Mucosa of descending colon (tissue), 3 donors: ENCODE data around the gene ACAD11. TPM values are rescaled to one million over a fixed set of nuclear protein-coding genes. Genes with fewer than 3 reads are reported as not detected.

Experiments used
- ATAC-seq: fragments of 200-7000 bp; cut with Tn5 transposase; one replicate; pipeline ENCODE4 v1.9.1; 2020; ENCODE audit warnings: mild to moderate bottlenecking, moderate library complexity
- DNase-seq, 3 donors: peaks; one replicate each; pipeline ENCODE4 v3.0.0-alpha.2; 2020
- H3K36me3 ChIP-seq: fragments of 200-600 bp; one replicate; pipeline ENCODE4 v1.8.0; 2021; ENCODE audit warnings: low read depth, mild to moderate bottlenecking
- H3K4me1 ChIP-seq: fragments of 200-600 bp; one replicate; pipeline ENCODE4 v1.8.0; 2021; ENCODE audit warnings: low read depth, mild to moderate bottlenecking
- H3K4me3 ChIP-seq: fragments of 200-600 bp; one replicate; pipeline ENCODE4 v1.8.0; 2021; ENCODE audit warnings: mild to moderate bottlenecking
- H3K9me3 ChIP-seq: fragments of 200-600 bp; one replicate; pipeline ENCODE4 v1.8.0; 2021; ENCODE audit warnings: mild to moderate bottlenecking
- CTCF ChIP-seq: fragments of 200-600 bp; IDR thresholded peaks from one replicate; pipeline ENCODE4 v1.8.0; 2022; ENCODE audit warnings: antibody characterized with exemption, mild to moderate bottlenecking
- intact Hi-C, 2 donors: fragments of 100-400 bp; cut with DNase I in 1 of 2; cut with micrococcal nuclease in 1 of 2; formaldehyde crosslinking; loops; one replicate each; pipeline versions ENCODE4 v1.11.0 to v1.11.1; 2022; cut with DNase I, micrococcal nuclease
- total RNA-seq, 3 donors: library from RNA; stranded (reverse); fragmentation: NEBNext Ultra II Directional in 2 of 3; extraction: Animal tissue kit (Norgen Biotek cat#: 25700) in 2 of 3; gene quantifications; one replicate each; pipeline versions ENCODE4 v1.2.1 to v1.2.4, GENCODE V29; 2021 to 2023
- donor health status: DM: no; HTN: no; CAD: no; lungs with moderate emphysema.
- donor health status: DM: no; HTN: no; CAD: no.
- donor health status: DM: no; HTN: yes; CAD: no.

ACAD11 gene
- total RNA-seq, 3 donors from 2014 or later, result 7.2 to 19.8 (median 7.4) TPM

GRCh38 chr3:132657869-132658747 is 1.5 kb downstream of the ACAD11 start:
- no peak overlapping the region for H3K4me3 ChIP-seq
- H3K36me3 ChIP-seq, result no peaks in the 10 kb centered on the region
- peaks cover 13% of the 10 kb centered on the region for H3K4me1 ChIP-seq
- ATAC-seq, result no peak
- TF ChIP-seq CTCF, result no peak
- intact Hi-C loops, result no loop called here
- no peaks in the 10 kb centered on the region for H3K9me3 ChIP-seq
- peak in 1 of 3 donors; percentile 16 for DNase-seq

GRCh38 chr3:132655471-132655870 is 4.1 kb downstream of the ACAD11 start:
- no peak for ATAC-seq
- H3K36me3 ChIP-seq, result no peaks in the 10 kb centered on the region
- no peaks in the 10 kb centered on the region for H3K9me3 ChIP-seq
- intact Hi-C loops, result no loop called here
- TF ChIP-seq CTCF, result no peak
- H3K4me1 ChIP-seq, result peaks cover 4% of the 10 kb centered on the region
- no peak overlapping the region for H3K4me3 ChIP-seq
- DNase-seq, result no peak

- Histone ChIP-seq H3K4me1 (peaks cover 4% of the 10 kb centered on the region), H3K9me3 (no peaks in the 10 kb centered on the region), H3K36me3 (no peaks in the 10 kb centered on the region), H3K4me3 (no peak overlapping the region)
- ATAC-seq (no peak), DNase-seq (no peak)
- intact Hi-C loops, result no loop called here
- no peak for TF ChIP-seq CTCF
Measured at GRCh38 chr3:132654721-132655120, 4.9 kb downstream of the ACAD11 start.

GRCh38 chr3:132654190-132654589 is 5.4 kb downstream of the ACAD11 start:
- H3K4me3 ChIP-seq, result no peak overlapping the region
- H3K4me1 ChIP-seq, result peaks cover 4% of the 10 kb centered on the region
- DNase-seq, result no peak
- H3K36me3 ChIP-seq, result no peaks in the 10 kb centered on the region
- ATAC-seq, result peak; percentile 32
- TF ChIP-seq CTCF, result no peak
- H3K9me3 ChIP-seq, result no peaks in the 10 kb centered on the region
- intact Hi-C loops, result no loop called here

GRCh38 chr3:132652640-132653270 is 6.9 kb downstream of the ACAD11 start:
- intact Hi-C loops, result no loop called here
- H3K4me1 ChIP-seq, result no peaks in the 10 kb centered on the region
- H3K4me3 ChIP-seq, result no peak overlapping the region
- ATAC-seq (no peak), DNase-seq (no peak)
- H3K9me3 ChIP-seq, result no peaks in the 10 kb centered on the region
- H3K36me3 ChIP-seq, result no peaks in the 10 kb centered on the region
- TF ChIP-seq CTCF, result no peak
